Middle frontal gyrus (tissue), 1 donor: ENCODE results near the gene FICD.

Source experiments
- DNase-seq: peaks from one replicate; pipeline ENCODE4 v3.0.0-alpha.2; 2015; ENCODE audit warnings: low spot score; ENCODE audit errors: extremely low spot score

Gene FICD

GRCh38 chr12:108565146-108565545 is 50.1 kb downstream of the FICD start:
- no peak for DNase-seq

GRCh38 chr12:108565976-108566375 is 50.9 kb downstream of the FICD start:
- DNase-seq, result no peak

GRCh38 chr12:108566452-108566851 is 51.4 kb downstream of the FICD start:
- DNase-seq, result no peak

GRCh38 chr12:108567406-108568337 is 52.6 kb downstream of the FICD start:
- no peak for DNase-seq

GRCh38 chr12:108568338-108569154 is 53.5 kb downstream of the FICD start:
- no peak for DNase-seq
